Activated T-helper 1 cell treated with anti-CD3 and anti-CD28 coated beads, Interleukin-12 subunit alpha, Interleukin-12 subunit beta, Interleukin-2, Interleukin-4 antibody, amounts not matched to agents 30 ng/mL and 10 ng/mL and 1 ng/mL, durations not matched to agents 14 hours and 24 hours and 36 hours (primary cell): Measurements from ENCODE around the gene SNX13. TPM values are rescaled to one million over a fixed set of nuclear protein-coding genes. Genes with fewer than 3 reads are reported as not detected.

Experiments used
- DNase-seq: peaks from one replicate; pipeline ENCODE4 v3.0.0; 2021; ENCODE audit warnings: low spot score
- H3K27ac Mint-ChIP-seq: one replicate; pipeline ENCODE4 v1.8.0; 2021; ENCODE audit warnings: mild to moderate bottlenecking, mixed read lengths
- H3K27me3 Mint-ChIP-seq: one replicate; pipeline ENCODE4 v1.8.0; 2022; ENCODE audit warnings: mild to moderate bottlenecking, moderate library complexity, mixed read lengths; ENCODE audit not compliant: insufficient read depth
- H3K36me3 Mint-ChIP-seq: one replicate; pipeline ENCODE4 v1.8.0; 2021; ENCODE audit warnings: low read depth, mixed read lengths
- H3K4me1 Mint-ChIP-seq: one replicate; pipeline ENCODE4 v1.8.0; 2021; ENCODE audit warnings: low read depth, mixed read lengths
- H3K4me3 Mint-ChIP-seq: one replicate; pipeline ENCODE4 v1.8.0; 2021; ENCODE audit warnings: mild to moderate bottlenecking, moderate library complexity, mixed read lengths
- H3K9me3 Mint-ChIP-seq: one replicate; pipeline ENCODE4 v1.8.0; 2021; ENCODE audit warnings: mixed read lengths
- intact Hi-C: fragments of 100-400 bp; cut with micrococcal nuclease; formaldehyde crosslinking; loops from one replicate; pipeline ENCODE4 v1.15.1; 2024
- total RNA-seq: library from RNA; stranded (reverse); gene quantifications from 2 replicates; pipeline ENCODE4 v1.2.3, GENCODE V29; 2022

The SNX13 gene
- total RNA-seq, 1 donor from 2014 or later: 27.3 TPM

DNA sequence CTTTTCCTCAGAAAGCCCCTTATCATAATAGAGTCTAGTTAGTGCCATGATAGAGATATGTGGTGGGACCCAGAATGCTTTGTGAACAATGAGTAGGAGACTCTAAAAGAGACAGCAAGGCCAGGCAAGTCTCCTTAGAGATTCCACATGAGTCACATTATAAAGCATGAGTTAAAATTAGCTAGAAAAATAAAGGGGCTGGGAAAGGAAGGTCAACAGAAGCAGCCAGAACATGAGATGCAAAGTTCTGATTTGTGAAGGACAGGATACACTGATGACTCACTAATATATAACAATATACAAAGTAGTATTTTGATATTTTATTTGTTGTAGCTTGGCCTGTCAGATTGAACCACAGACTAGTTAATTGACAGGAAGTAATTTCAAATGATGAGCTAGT, 25.3 kb upstream of the SNX13 start:
- no peaks in the 10 kb centered on the region for H3K36me3 Mint-ChIP-seq
- H3K27me3 Mint-ChIP-seq: peaks cover 10% of the 10 kb centered on the region
- intact Hi-C loops: no loop called here
- DNase-seq: no peak
- H3K9me3 Mint-ChIP-seq: no peaks in the 10 kb centered on the region
- no peak overlapping the region for H3K27ac Mint-ChIP-seq
- H3K4me1 Mint-ChIP-seq: no peaks in the 10 kb centered on the region
- no peak overlapping the region for H3K4me3 Mint-ChIP-seq

DNA sequence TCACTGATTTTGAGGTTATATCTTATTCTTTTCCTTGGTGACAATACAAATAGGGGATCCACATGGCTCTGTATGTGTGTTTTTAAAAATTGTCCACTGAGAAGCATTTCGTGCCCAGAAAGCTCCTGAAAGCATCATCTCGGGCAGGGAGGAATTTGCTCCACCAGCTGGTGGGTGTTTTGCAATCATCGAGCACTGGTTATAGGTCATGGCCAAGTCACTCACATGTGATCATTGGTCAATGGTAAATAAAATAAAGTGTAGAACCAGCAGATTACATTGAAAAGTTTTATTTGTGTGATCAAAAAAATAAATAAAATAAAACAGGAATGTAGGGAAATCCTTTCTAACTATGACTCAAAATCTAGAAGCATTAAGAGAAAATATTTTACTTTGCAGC, 23.0 kb upstream of the SNX13 start:
- Mint-ChIP-seq H3K4me3 (no peak overlapping the region), H3K36me3 (no peaks in the 10 kb centered on the region), H3K27me3 (peaks cover 12% of the 10 kb centered on the region), H3K4me1 (no peaks in the 10 kb centered on the region), H3K9me3 (no peaks in the 10 kb centered on the region), H3K27ac (no peak overlapping the region)
- DNase-seq: no peak
- intact Hi-C loops: no loop called here

DNA sequence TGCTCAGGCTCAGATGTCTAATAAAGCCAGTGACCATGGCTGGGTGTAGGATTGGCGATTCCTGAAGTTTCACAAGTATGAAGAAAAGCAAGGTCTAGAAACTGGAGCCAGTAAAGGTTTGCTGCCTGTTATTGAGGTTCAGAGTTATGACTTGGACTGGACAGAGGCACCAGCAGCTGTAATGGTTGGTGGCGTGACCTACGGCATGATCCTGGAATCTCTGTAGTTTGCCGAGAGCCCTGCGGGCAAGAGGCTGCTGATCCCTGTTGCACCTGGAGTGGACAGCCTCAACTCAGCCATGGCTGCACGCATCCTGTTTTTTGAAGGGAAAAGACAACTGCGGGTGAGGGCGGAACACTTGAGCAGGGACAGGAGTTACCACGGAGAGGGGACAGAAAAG, 22.4 kb upstream of the SNX13 start:
- Mint-ChIP-seq H3K27ac (no peak overlapping the region), H3K9me3 (no peaks in the 10 kb centered on the region), H3K4me1 (no peaks in the 10 kb centered on the region), H3K36me3 (no peaks in the 10 kb centered on the region), H3K27me3 (peaks cover 14% of the 10 kb centered on the region), H3K4me3 (no peak overlapping the region)
- no peak for DNase-seq
- intact Hi-C loops: no loop called here

DNA sequence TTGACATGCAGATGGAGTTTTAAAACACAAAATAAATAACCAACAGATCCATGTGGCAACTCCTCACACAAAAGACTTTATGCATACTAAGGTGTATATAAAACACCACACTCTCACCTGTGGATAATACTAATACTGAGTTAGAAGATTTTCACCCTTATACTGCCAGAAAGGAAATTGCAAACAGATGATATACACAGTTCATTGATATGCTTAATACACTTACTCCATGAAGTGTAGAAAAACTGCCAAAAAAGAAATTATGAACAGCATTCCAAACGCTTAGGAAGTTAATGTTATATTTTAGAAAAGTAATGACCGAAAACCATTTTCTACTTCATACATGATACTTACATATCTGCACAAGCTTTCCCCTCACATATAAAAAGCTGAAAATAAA, 17.6 kb upstream of the SNX13 start:
- no peaks in the 10 kb centered on the region for H3K4me1 Mint-ChIP-seq
- H3K4me3 Mint-ChIP-seq: no peak overlapping the region

DNA sequence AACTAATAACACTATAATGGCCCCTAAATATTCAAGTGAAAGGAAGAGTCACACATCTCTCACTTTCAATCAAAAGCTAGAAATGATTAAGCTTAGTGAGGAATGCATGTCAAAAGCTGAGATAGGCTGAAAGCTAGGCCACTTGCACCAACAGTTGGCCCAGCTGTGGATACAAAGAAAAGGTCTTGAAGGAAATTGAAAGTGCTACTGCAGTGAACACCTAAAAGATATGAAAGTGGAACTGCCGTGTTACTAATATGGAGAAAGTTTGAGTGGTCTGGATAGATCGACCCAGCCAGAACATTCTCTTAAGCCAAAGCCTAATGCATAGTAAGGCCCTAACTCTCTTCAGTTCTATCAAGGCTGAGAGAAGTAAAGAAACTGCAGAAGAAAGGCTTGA, 12.1 kb upstream of the SNX13 start:
- Mint-ChIP-seq H3K36me3 (no peaks in the 10 kb centered on the region), H3K4me3 (peak overlapping the region; percentile 31), H3K27ac (no peak overlapping the region), H3K4me1 (peaks cover 17% of the 10 kb centered on the region), H3K9me3 (no peaks in the 10 kb centered on the region), H3K27me3 (peaks cover 21% of the 10 kb centered on the region)
- intact Hi-C loops: loop anchor here (1.0 to 5.0 kb wide), 2 partner anchors 12 to 1755 kb away; partner anchors contain the start of genes POLR1F and SNX13
- no peak for DNase-seq

More for the DNA sequence above, 17.6 kb upstream of the SNX13 start:
- Mint-ChIP-seq H3K27me3 (peaks cover 14% of the 10 kb centered on the region), H3K36me3 (no peaks in the 10 kb centered on the region), H3K27ac (no peak overlapping the region), H3K9me3 (no peaks in the 10 kb centered on the region)
- intact Hi-C loops: no loop called here
- DNase-seq: no peak

DNA sequence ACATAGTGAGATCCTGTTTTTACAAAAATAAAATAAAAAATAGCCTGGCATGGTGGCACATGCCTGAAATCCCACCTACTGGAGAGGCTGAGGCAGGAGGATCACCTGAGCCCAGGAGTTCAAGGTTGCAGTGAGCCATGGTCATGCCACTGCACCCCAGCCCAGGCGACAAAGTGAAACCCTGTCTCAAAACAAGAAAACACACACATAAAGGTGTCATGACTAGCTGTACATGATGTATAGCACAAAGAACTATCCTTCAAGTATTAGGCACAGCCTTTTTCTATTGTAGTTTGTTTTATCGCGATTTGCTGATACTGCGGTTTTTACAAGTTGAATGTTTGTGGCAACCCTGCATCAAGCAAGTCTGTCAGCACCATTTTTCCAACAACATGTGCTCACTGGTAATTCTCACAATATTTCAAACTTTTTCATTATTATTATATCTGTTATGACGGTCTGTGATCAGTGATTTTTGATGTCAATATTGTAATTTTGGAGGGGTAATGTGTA, 11.5 kb upstream of the SNX13 start:
- no peak for DNase-seq
- H3K4me3 Mint-ChIP-seq: no peak overlapping the region
- peaks cover 17% of the 10 kb centered on the region for H3K4me1 Mint-ChIP-seq
- peaks cover 21% of the 10 kb centered on the region for H3K27me3 Mint-ChIP-seq
- no peaks in the 10 kb centered on the region for H3K36me3 Mint-ChIP-seq
- intact Hi-C loops: loop anchor here (1.0 to 5.0 kb wide), 2 partner anchors 11 to 1756 kb away; partner anchors contain the start of genes POLR1F and SNX13
- H3K9me3 Mint-ChIP-seq: no peaks in the 10 kb centered on the region
- no peak overlapping the region for H3K27ac Mint-ChIP-seq

DNA sequence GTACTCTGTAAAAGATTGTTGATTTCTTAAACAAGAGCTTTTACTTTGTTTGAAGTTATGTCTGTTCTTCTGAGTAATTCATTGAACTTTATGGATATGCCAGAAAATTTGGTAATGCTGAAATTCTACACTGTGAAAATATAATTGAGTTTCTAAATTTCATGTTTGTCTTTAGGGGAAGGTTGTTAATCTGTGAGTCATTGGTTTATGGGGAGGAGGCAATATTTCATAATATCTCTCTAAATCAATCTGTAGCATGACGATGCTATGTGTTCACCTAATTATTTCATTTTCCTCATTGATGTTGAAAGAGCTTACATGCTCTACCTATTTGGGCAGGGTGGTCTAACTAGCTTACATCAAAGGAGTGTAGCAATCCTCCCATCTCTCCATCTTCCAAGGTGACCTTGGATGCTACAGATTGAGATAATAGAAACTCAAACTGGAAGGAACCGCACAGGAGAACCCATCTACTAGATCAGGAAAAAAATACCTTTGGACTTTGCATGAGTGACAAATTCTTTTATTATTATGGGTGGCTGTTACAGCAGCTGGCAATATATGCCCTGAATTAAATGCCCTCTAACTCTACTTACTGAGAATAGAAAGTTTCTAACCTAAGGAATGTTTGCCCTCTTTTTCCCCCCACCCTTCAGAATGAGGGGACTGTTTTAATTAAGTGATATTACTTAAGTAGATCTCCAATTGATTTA, 8.4 kb upstream of the SNX13 start:
- Mint-ChIP-seq H3K4me1 (peaks cover 21% of the 10 kb centered on the region), H3K36me3 (no peaks in the 10 kb centered on the region), H3K27ac (no peak overlapping the region), H3K27me3 (peaks cover 21% of the 10 kb centered on the region), H3K4me3 (no peak overlapping the region), H3K9me3 (no peaks in the 10 kb centered on the region)
- no peak for DNase-seq
- intact Hi-C loops: loop anchor here (10.0 kb wide), 1 partner anchor 804 kb away; no protein-coding TSS in a partner anchor

DNA sequence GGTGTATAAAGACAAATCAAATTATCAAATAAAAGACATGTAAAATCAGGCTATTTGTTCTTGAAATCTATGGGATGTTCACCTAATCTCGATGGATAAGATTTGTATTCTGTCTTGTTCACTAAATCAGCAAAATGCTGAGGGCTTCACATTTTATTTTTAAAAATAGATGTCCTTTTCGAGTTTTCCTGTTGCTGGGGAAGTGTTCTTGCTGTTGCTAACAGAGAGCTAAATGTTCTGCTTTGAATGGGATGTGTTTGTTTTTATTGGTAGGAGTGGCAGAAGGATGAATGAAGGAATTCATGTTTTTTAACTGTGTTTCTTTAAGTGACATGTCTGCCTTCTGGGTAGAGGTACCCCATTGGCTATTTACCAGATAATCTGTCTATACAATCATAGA, 7.3 kb upstream of the SNX13 start:
- intact Hi-C loops: loop anchor here (10.0 kb wide), 1 partner anchor 803 kb away; no protein-coding TSS in a partner anchor
- no peak overlapping the region for H3K27ac Mint-ChIP-seq
- H3K4me3 Mint-ChIP-seq: no peak overlapping the region
- DNase-seq: no peak
- H3K9me3 Mint-ChIP-seq: no peaks in the 10 kb centered on the region
- H3K27me3 Mint-ChIP-seq: peaks cover 26% of the 10 kb centered on the region
- H3K36me3 Mint-ChIP-seq: no peaks in the 10 kb centered on the region
- H3K4me1 Mint-ChIP-seq: peaks cover 19% of the 10 kb centered on the region

DNA sequence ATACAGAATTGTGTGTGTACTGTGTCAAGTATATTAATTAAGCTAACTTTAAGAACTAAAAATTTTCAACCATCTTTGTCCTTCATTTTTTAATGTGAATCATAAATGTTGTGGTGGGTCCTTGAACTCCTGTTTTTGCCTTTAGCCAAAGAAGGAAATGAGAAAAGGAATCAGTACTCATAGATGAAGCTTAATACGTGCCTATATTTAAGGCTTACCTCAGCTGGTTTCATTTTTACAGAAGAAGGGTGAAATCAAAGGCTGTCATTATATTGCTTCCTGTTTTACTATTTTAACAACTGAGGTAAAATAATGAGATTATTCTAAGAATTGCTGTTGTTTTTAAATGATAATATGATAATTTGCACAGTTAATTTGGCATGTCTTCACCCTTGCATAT, 6.3 kb upstream of the SNX13 start:
- H3K9me3 Mint-ChIP-seq: no peaks in the 10 kb centered on the region
- no peaks in the 10 kb centered on the region for H3K36me3 Mint-ChIP-seq
- H3K4me3 Mint-ChIP-seq: no peak overlapping the region
- H3K4me1 Mint-ChIP-seq: peaks cover 11% of the 10 kb centered on the region
- no peak for DNase-seq
- H3K27me3 Mint-ChIP-seq: peaks cover 28% of the 10 kb centered on the region
- H3K27ac Mint-ChIP-seq: no peak overlapping the region
- intact Hi-C loops: loop anchor here (10.0 kb wide), 1 partner anchor 802 kb away; no protein-coding TSS in a partner anchor

DNA sequence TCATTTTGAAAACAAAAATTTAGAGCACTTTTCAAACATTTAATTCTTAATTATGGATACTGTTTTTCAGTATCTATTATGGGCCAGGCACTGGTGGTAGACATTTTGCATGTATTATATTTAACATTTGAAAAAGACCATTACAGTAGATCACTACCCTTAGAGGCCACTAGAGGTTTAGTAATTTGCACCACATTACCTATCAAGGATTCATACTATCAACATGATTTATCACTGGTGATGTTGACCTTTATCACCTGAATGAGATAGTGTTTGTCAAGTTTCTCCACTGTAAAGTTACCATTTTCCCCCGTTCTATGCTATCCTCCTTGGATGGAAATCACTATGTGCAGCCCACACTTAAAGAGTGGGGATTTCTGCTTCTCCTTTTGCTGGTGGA, 4.4 kb upstream of the SNX13 start:
- Mint-ChIP-seq H3K27ac (no peak overlapping the region), H3K4me1 (peaks cover 16% of the 10 kb centered on the region), H3K36me3 (no peaks in the 10 kb centered on the region), H3K4me3 (no peak overlapping the region), H3K27me3 (peaks cover 25% of the 10 kb centered on the region), H3K9me3 (no peaks in the 10 kb centered on the region)
- intact Hi-C loops: loop anchor here (5.0 to 10.0 kb wide), 4 partner anchors 172 to 1522 kb away; partner anchors contain the start of gene CRPPA
- DNase-seq: no peak

DNA sequence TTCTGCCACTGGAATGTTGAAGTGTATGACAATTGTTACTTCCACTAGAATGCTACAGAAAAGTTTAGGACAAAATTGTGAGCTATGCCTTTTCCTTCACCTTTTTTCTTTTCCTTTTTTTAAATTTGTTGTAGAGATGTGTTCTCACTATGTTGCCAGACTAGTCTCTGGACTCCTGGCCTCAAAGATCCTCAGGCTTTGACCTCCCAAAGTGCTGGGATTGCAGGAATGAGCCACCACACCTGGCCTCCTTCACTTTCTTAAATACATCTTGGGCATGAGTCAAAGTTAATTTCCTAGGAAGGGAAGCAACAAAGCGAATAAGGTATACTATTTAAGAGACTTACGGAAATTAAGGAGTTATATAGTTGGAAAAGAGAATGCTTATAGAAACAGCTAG, 2.7 kb upstream of the SNX13 start:
- intact Hi-C loops: loop anchor here (5.0 to 10.0 kb wide), 4 partner anchors 171 to 1521 kb away; partner anchors contain the start of gene CRPPA
- H3K9me3 Mint-ChIP-seq: no peaks in the 10 kb centered on the region
- DNase-seq: no peak
- peaks cover 33% of the 10 kb centered on the region for H3K4me1 Mint-ChIP-seq
- no peak overlapping the region for H3K27ac Mint-ChIP-seq
- no peaks in the 10 kb centered on the region for H3K36me3 Mint-ChIP-seq
- H3K27me3 Mint-ChIP-seq: peaks cover 17% of the 10 kb centered on the region
- no peak overlapping the region for H3K4me3 Mint-ChIP-seq

DNA sequence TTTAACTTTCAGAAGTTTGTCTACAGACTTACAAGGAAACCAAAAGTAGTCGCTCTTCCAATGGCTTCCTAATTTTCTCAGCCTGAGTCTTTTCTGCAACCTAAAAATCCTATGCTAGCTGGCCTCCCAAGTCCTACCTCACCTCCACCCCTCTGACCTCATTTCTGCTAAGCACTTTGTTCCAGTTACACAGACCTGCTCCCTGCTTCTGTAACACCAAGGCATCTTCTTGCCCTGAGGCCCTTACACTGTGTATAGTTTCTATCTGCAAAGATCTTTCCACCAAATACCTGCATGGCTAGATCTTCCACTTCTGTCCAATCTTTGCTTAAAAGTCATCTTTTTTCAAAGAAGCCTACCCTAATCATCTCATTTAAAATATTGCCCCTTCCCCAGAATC, 1.9 kb upstream of the SNX13 start:
- no peak overlapping the region for H3K4me3 Mint-ChIP-seq
- peaks cover 13% of the 10 kb centered on the region for H3K27me3 Mint-ChIP-seq
- no peaks in the 10 kb centered on the region for H3K9me3 Mint-ChIP-seq
- H3K4me1 Mint-ChIP-seq: peaks cover 40% of the 10 kb centered on the region
- H3K27ac Mint-ChIP-seq: no peak overlapping the region
- no peak for DNase-seq
- H3K36me3 Mint-ChIP-seq: peaks cover 4% of the 10 kb centered on the region
- intact Hi-C loops: loop anchor here (5.0 to 10.0 kb wide), 4 partner anchors 170 to 1520 kb away; partner anchors contain the start of gene CRPPA

DNA sequence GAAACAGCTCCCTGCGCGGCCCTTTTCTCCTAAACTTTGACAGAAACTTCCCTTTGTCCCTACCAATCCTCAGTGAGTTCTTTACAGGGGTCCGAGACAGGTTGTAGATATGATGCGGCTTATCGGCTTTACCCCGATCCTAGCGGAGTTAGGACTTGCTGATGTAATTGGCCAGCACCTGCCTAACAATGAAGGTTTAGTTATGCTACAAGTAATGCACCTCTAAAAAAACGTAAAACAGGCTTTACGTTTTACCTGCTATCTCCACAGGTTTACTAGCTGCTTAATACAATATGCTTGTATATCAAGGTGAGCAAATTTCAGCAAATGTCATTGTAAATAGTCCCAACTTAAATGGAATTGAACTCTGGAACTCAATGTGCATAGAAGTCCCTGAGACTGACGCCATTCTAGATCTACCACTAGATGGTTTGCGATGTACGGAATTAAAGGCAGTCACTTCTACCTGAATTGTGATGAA, 697 bp upstream of the SNX13 start:
- intact Hi-C loops: loop anchor here (1.0 to 10.0 kb wide), 7 partner anchors 11 to 1519 kb away; partner anchors contain the start of genes ANKMY2 and CRPPA
- peak overlapping the region; percentile 92 for H3K4me3 Mint-ChIP-seq
- peaks cover 36% of the 10 kb centered on the region for H3K4me1 Mint-ChIP-seq

More for the DNA sequence above, 697 bp upstream of the SNX13 start:
- DNase-seq: no peak
- Mint-ChIP-seq H3K27ac (peak overlapping the region; percentile 66), H3K36me3 (peaks cover 6% of the 10 kb centered on the region), H3K9me3 (no peaks in the 10 kb centered on the region), H3K27me3 (peaks cover 11% of the 10 kb centered on the region)
